Activated T-cell treated with anti-CD3 and anti-CD28 coated beads, Interleukin-2, amount 50 U/mL, for 1 hour (primary cell): ENCODE measurements around the gene PIP4K2B.
"Not testable (repeated sequence)": the region's sequence is repeated elsewhere in the genome, so short reads cannot be mapped to it uniquely, and the experiment has no call there.

Experiments
- DNase-seq: peaks from one replicate; pipeline ENCODE4 v3.0.0-alpha.2; 2020

Gene PIP4K2B

GRCh38 chr17:38728290-38728831 is 71.0 kb downstream of the PIP4K2B start:
- peak; percentile 65 for DNase-seq

- peak; percentile 61 for DNase-seq
Measured at GRCh38 chr17:38727736-38728135, 71.6 kb downstream of the PIP4K2B start.

GRCh38 chr17:38726145-38726544 is 73.2 kb downstream of the PIP4K2B start:
- DNase-seq: not testable (repeated sequence)

GRCh38 chr17:38725066-38725465 is 74.3 kb downstream of the PIP4K2B start:
- no peak for DNase-seq

- no peak for DNase-seq
Measured at GRCh38 chr17:38724337-38724988, 74.9 kb downstream of the PIP4K2B start.

GRCh38 chr17:38721802-38722201 is 77.6 kb downstream of the PIP4K2B start:
- no peak for DNase-seq

- no peak for DNase-seq
Measured at GRCh38 chr17:38720941-38721340, 78.4 kb downstream of the PIP4K2B start.

GRCh38 chr17:38719943-38720641 is 79.3 kb downstream of the PIP4K2B start:
- DNase-seq: no peak

- no peak for DNase-seq
Measured at GRCh38 chr17:38719289-38719942, 79.9 kb downstream of the PIP4K2B start.

- no peak for DNase-seq
Measured at GRCh38 chr17:38717139-38717745, 82.1 kb downstream of the PIP4K2B start.

- no peak for DNase-seq
Measured at GRCh38 chr17:38716368-38717005, 82.9 kb downstream of the PIP4K2B start.
